DOHH2 (cell line): Measurements from ENCODE around the gene CDH12.
"Not testable (repeated sequence)": the region's sequence is repeated elsewhere in the genome, so short reads cannot be mapped to it uniquely, and the experiment has no call there.

Experiments
- H3F3A ChIP-seq: fragments of 200-600 bp; sonication (generic), shearing (Covaris generic); 2 replicates; pipeline ENCODE4 v1.6.0; 2016; ENCODE audit warnings: antibody characterized with exemption, mild to moderate bottlenecking; ENCODE audit not compliant: control insufficient read depth, insufficient read depth
- H3K27ac ChIP-seq: fragments of 200-600 bp; sonication (generic); 2 replicates; pipeline ENCODE4 v1.5.1; 2014; ENCODE audit warnings: low read depth, mild to moderate bottlenecking, low read length, moderate library complexity
- H3K27me3 ChIP-seq: fragments of 200-600 bp; sonication (generic); 2 replicates; pipeline ENCODE4 v1.6.1; 2014; ENCODE audit warnings: mild to moderate bottlenecking, low read length, mixed read lengths; ENCODE audit not compliant: control insufficient read depth
- H3K36me3 ChIP-seq: fragments of 200-600 bp; sonication (generic); 2 replicates; pipeline ENCODE4 v1.6.1; 2014; ENCODE audit warnings: mild to moderate bottlenecking, low read length, moderate library complexity, mixed read lengths; ENCODE audit not compliant: control insufficient read depth
- H3K4me1 ChIP-seq: fragments of 200-600 bp; sonication (generic); 2 replicates; pipeline ENCODE4 v1.6.1; 2014; ENCODE audit warnings: mild to moderate bottlenecking, low read length, mixed read lengths; ENCODE audit not compliant: control insufficient read depth
- H3K4me2 ChIP-seq: fragments of 200-600 bp; sonication (generic); 2 replicates; pipeline ENCODE4 v1.6.0; 2014; ENCODE audit warnings: mild to moderate bottlenecking, low read length, moderate library complexity
- H3K4me3 ChIP-seq: fragments of 200-600 bp; sonication (generic); 2 replicates; pipeline ENCODE4 v1.5.1; 2014; ENCODE audit warnings: mild to moderate bottlenecking, low read length, mixed read lengths
- H3K79me2 ChIP-seq: fragments of 200-600 bp; sonication (generic); 2 replicates; pipeline ENCODE4 v1.6.1; 2014; ENCODE audit warnings: mild to moderate bottlenecking, low read length, mixed read lengths; ENCODE audit not compliant: control insufficient read depth
- H3K9me2 ChIP-seq: fragments of 200-600 bp; sonication (generic); replicated peaks from 2 replicates; pipeline ENCODE4 v1.6.1; 2014; ENCODE audit warnings: mild to moderate bottlenecking, low read length, mixed read lengths; ENCODE audit not compliant: control insufficient read depth
- H3K9me3 ChIP-seq: fragments of 200-600 bp; sonication (generic); 2 replicates; pipeline ENCODE4 v1.6.1; 2014; ENCODE audit warnings: antibody characterized with exemption, low read length, mixed read lengths; ENCODE audit not compliant: control insufficient read depth, insufficient read depth
- H4K20me1 ChIP-seq: fragments of 200-600 bp; sonication (generic); 2 replicates; pipeline ENCODE4 v1.6.0; 2014; ENCODE audit warnings: low read depth, mild to moderate bottlenecking, antibody characterized with exemption, low read length, moderate library complexity; ENCODE audit not compliant: control insufficient read depth, insufficient read depth
- CTCF ChIP-seq: fragments of 200-600 bp; sonication (generic); IDR thresholded peaks from one replicate; pipeline ENCODE4 v1.5.1; 2014; ENCODE audit warnings: antibody characterized with exemption, mild to moderate bottlenecking, low read depth, low read length; ENCODE audit not compliant: poor library complexity, severe bottlenecking
- EZH2phosphoT487 ChIP-seq: fragments of 200-600 bp; sonication (generic); IDR thresholded peaks from 2 replicates; pipeline ENCODE4 v1.6.1; 2017; ENCODE audit warnings: borderline replicate concordance, mild to moderate bottlenecking, antibody characterized with exemption, low read length, moderate library complexity, mixed read lengths

CDH12 gene

GRCh38 chr5:22611327-22611726, 241.8 kb downstream of the CDH12 start:
- H4K20me1 ChIP-seq, result no peaks in the 10 kb centered on the region
- no peaks in the 10 kb centered on the region for H3F3A ChIP-seq
- no peaks in the 10 kb centered on the region for H3K27me3 ChIP-seq
- no peak overlapping the region for H3K4me3 ChIP-seq
- H3K79me2 ChIP-seq, result no peaks in the 10 kb centered on the region
- no peaks in the 10 kb centered on the region for H3K36me3 ChIP-seq
- TF ChIP-seq CTCF (no peak), EZH2phosphoT487 (no peak)
- no peak overlapping the region for H3K4me2 ChIP-seq
- no peaks in the 10 kb centered on the region for H3K4me1 ChIP-seq
- H3K9me3 ChIP-seq, result peaks cover 3% of the 10 kb centered on the region; the same call in 1 of the 2 replicates
- no peak overlapping the region for H3K27ac ChIP-seq
- no peaks in the 10 kb centered on the region; the same call in 1 of the 2 replicates for H3K9me2 ChIP-seq

DNA sequence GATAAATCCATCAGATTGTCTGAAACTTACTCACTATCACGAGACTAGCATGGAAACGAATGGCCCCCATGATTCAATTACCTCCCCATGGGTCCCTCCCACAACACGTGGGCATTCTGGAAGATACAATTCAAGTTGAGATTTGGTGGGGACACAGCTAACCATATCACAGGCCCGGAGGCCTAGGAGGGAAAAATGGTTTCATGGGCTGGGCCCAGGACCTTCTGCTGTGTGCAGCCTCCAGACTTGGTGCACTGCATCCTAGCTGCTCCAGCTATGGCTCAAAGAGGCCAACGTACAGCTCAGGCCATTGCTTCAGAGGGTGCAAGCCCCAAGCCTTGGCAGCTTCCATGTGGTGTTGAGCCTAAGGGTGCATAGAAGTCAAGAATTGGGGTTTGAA, 245.6 kb downstream of the CDH12 start:
- not testable (repeated sequence) for H3K27ac ChIP-seq, H3K79me2 ChIP-seq, H3K4me2 ChIP-seq, H3K4me3 ChIP-seq, H4K20me1 ChIP-seq, H3K4me1 ChIP-seq, H3F3A ChIP-seq, H3K9me2 ChIP-seq, H3K27me3 ChIP-seq, H3K36me3 ChIP-seq, H3K9me3 ChIP-seq

- Histone ChIP-seq H3K27ac (no peak overlapping the region), H3K4me2 (no peak overlapping the region), H3F3A (no peaks in the 10 kb centered on the region), H3K4me1 (no peaks in the 10 kb centered on the region), H3K9me3 (no peaks in the 10 kb centered on the region; the same call in 1 of the 2 replicates), H3K9me2 (no peaks in the 10 kb centered on the region), H3K79me2 (no peaks in the 10 kb centered on the region), H3K27me3 (no peaks in the 10 kb centered on the region), H4K20me1 (no peaks in the 10 kb centered on the region), H3K36me3 (no peaks in the 10 kb centered on the region), H3K4me3 (no peak overlapping the region)
- no peak for TF ChIP-seq CTCF
- TF ChIP-seq EZH2phosphoT487, result no peak
These were observed 247.7 kb downstream of the CDH12 start for GRCh38 chr5:22605473-22605872.

DNA sequence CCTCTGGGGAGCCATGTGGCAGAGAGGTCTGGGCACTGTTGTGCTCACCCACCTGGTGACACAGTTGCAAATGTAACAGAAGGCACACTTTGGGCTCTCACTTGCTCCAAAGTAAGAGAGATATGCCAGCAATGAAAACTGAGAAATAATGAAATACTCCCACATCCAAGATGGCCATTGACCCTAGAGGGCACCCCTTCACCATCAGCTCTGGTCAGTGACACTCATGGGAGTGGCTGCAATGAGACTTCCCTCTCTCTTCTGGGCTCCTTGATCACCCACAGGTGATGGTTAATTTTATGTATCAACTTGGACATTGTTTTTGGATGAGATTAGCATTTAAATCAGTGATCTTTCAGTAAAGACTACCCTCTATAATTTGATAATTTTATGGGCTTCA, 248.4 kb downstream of the CDH12 start:
- Histone ChIP-seq H3K9me2 (no peaks in the 10 kb centered on the region), H3K27ac (no peak overlapping the region), H3K9me3 (no peaks in the 10 kb centered on the region; the same call in 1 of the 2 replicates), H3K79me2 (no peaks in the 10 kb centered on the region), H3K27me3 (no peaks in the 10 kb centered on the region), H3K36me3 (no peaks in the 10 kb centered on the region), H3F3A (no peaks in the 10 kb centered on the region), H4K20me1 (no peaks in the 10 kb centered on the region), H3K4me1 (no peaks in the 10 kb centered on the region), H3K4me3 (no peak overlapping the region), H3K4me2 (no peak overlapping the region)
- no peak for TF ChIP-seq CTCF
- TF ChIP-seq EZH2phosphoT487, result no peak
